ENCODE data around the gene GRK2.

Gene GRK2

GRCh38 chr11:67284811-67285540 is 18.7 kb downstream of the GRK2 start:
- DNase-seq, result no peak

GRCh38 chr11:67285541-67286498 is 19.5 kb downstream of the GRK2 start:
- DNase-seq, result no peak

- DNase-seq, result no peak
Observed at GRCh38 chr11:67286621-67287333, 20.5 kb downstream of the GRK2 start.

- DNase-seq, result no peak
Observed at GRCh38 chr11:67287355-67288197, 21.3 kb downstream of the GRK2 start.

- no peak for DNase-seq
Observed at GRCh38 chr11:67288198-67288451, 21.9 kb downstream of the GRK2 start.

GRCh38 chr11:67288452-67289225 is 22.4 kb downstream of the GRK2 start:
- DNase-seq, result peak; percentile 74

GRCh38 chr11:67289226-67289650 is 23.0 kb downstream of the GRK2 start, which contains the start of gene ANKRD13D:
Gene ANKRD13D, plus strand, starts transcription at chr11:67289303. Its CDS starts 158 bp downstream, at chr11:67289461.
- no peak for DNase-seq

- DNase-seq, result no peak
Observed at GRCh38 chr11:67289651-67290479, 23.6 kb downstream of the GRK2 start.

GRCh38 chr11:67290801-67291200 is 24.5 kb downstream of the GRK2 start:
- no peak for DNase-seq

GRCh38 chr11:67291481-67292381 is 25.5 kb downstream of the GRK2 start:
- no peak for DNase-seq

GRCh38 chr11:67292671-67293070 is 26.4 kb downstream of the GRK2 start:
- DNase-seq, result no peak

GRCh38 chr11:67293090-67293489 is 26.8 kb downstream of the GRK2 start:
- no peak for DNase-seq

GRCh38 chr11:67295846-67296245 is 29.6 kb downstream of the GRK2 start:
- DNase-seq, result no peak

GRCh38 chr11:67298786-67299185 is 32.5 kb downstream of the GRK2 start:
- no peak for DNase-seq

GRCh38 chr11:67299471-67300191 is 33.4 kb downstream of the GRK2 start:
- DNase-seq, result no peak

GRCh38 chr11:67300256-67300755 is 34.0 kb downstream of the GRK2 start:
- DNase-seq, result no peak

- DNase-seq, result no peak
Observed at GRCh38 chr11:67300756-67301312, 34.6 kb downstream of the GRK2 start.

GRCh38 chr11:67301313-67301921 is 35.1 kb downstream of the GRK2 start:
- DNase-seq, result no peak
